GM12878 (cell line): ENCODE data around the gene TOPBP1. TPM values are rescaled to one million over a fixed set of nuclear protein-coding genes. Genes with fewer than 3 reads are reported as not detected.

Experiments
- CBX3 ChIP-seq: fragments of 200-600 bp; sonication (generic); IDR thresholded peaks from 2 replicates; pipeline ENCODE4 v1.6.1; 2016; ENCODE audit warnings: low read depth, borderline replicate concordance
- CHD1 ChIP-seq: IDR thresholded peaks from 2 replicates; pipeline ENCODE4 v1.6.1; 2012; ENCODE audit warnings: low read depth, low read length, improper control_type of control experiment
- IRF4 ChIP-seq: IDR thresholded peaks from 2 replicates; pipeline ENCODE4 v1.6.1; 2011; ENCODE audit warnings: low read depth, low read length
- NKRF ChIP-seq: fragments of 450-650 bp; conservative IDR thresholded peaks from 2 replicates; pipeline ENCODE4 v1.6.1; 2017; ENCODE audit warnings: mild to moderate bottlenecking, moderate library complexity
- POLR2AphosphoS5 ChIP-seq: IDR thresholded peaks from 2 replicates; pipeline ENCODE4 v1.6.1; 2011; ENCODE audit warnings: mild to moderate bottlenecking, low read length, inconsistent platforms
- RFX5 ChIP-seq: IDR thresholded peaks from 2 replicates; pipeline ENCODE4 v1.6.1; 2011; ENCODE audit warnings: low read depth, low read length, improper control_type of control experiment
- SRF ChIP-seq, 2 experiments: IDR thresholded peaks; 2 replicates each; pipeline ENCODE4 v1.6.1; 2011; ENCODE audit warnings: low read depth in 2 of 2, low read length in 2 of 2, mild to moderate bottlenecking in 1 of 2, moderate library complexity in 1 of 2
- TCF3 ChIP-seq: IDR thresholded peaks from 2 replicates; pipeline ENCODE4 v1.6.1; 2012; ENCODE audit warnings: low read depth, mild to moderate bottlenecking, low read length, borderline replicate concordance; ENCODE audit not compliant: insufficient read depth
- WRNIP1 ChIP-seq: IDR thresholded peaks from 2 replicates; pipeline ENCODE4 v1.6.1; 2011; ENCODE audit warnings: low read depth, low read length, improper control_type of control experiment, borderline replicate concordance
- ZBED1 ChIP-seq: IDR thresholded peaks from 2 replicates; pipeline ENCODE4 v1.6.1; 2016; ENCODE audit warnings: borderline replicate concordance
- ZNF687 ChIP-seq: fragments of 450-650 bp; IDR thresholded peaks from 2 replicates; pipeline ENCODE4 v1.6.1; 2017; ENCODE audit warnings: mild to moderate bottlenecking, moderate library complexity
- polyA plus RNA-seq, 11 experiments: library from polyadenylated mRNA; depleted of rRNA in 4 of 11; unstranded in 6 of 11; stranded (reverse) in 5 of 11; fragments of >200 nt; fragmentation: Nextera tagmentation in 4 of 11; fragmentation: Illumina TruSeq in 1 of 11; extraction: Ambion mirVana in 4 of 11; extraction: Trizol in 1 of 11; gene quantifications; 1 replicate in 1 of 11; 2 replicates in 10 of 11; pipeline versions ENCODE4 v1.2.1 to v1.2.3, GENCODE V29; 2011 to 2016; ENCODE audit warnings: inconsistent platforms in 2 of 11, missing spikeins in 2 of 11, low read depth in 1 of 11
- total RNA-seq, 4 experiments: library from RNA; depleted of rRNA in 3 of 4; stranded (reverse); fragments of >200 nt in 3 of 4; fragmentation: Illumina TruSeq in 1 of 4; extraction: Trizol in 1 of 4; gene quantifications; 2 replicates each; pipeline versions ENCODE4 v1.2.1 to v1.2.3, GENCODE V29; 2013 to 2021
- TF ChIP-seq, protein P1 (sequence below): fragments of 450-650 bp; IDR thresholded peaks from 2 replicates; pipeline ENCODE4 v1.6.1; 2017; ENCODE audit warnings: antibody characterized with exemption, mild to moderate bottlenecking, moderate library complexity
- TF ChIP-seq, protein P2 (sequence below): IDR thresholded peaks from 2 replicates; pipeline ENCODE4 v1.6.1; 2012; ENCODE audit warnings: low read depth, low read length, improper control_type of control experiment
- TF ChIP-seq, protein P3 (sequence below): IDR thresholded peaks from 2 replicates; pipeline ENCODE4 v1.6.1; 2012; ENCODE audit warnings: improper control_type of control experiment, low read depth, low read length; ENCODE audit not compliant: insufficient replicate concordance

The TOPBP1 gene
- total and polyA plus RNA-seq, 10 of the 15 experiments (the other 5 are each of a cell fraction or from before 2014, with no cell fraction given), result 18.3 to 99.3 (median 61.5) TPM

- TF ChIP-seq CBX3 (no peak), CHD1 (peak; percentile 96; the same call in 1 of the 2 replicates), IRF4 (no peak), TCF3 (0 out of 2 replicates have a peak, but pooled peaks have one; percentile 24), WRNIP1 (no peak), NKRF (peak; percentile 72), ZBED1 (no peak), RFX5 (no peak), ZNF687 (peak; percentile 61), SRF (IDR thresholded peaks at IDR 0.05; ENCODE audit: low read depth in 2 of 2, low read length in 2 of 2) (0 out of 4 replicates have a peak, but pooled peaks of 1 of the 2 experiments have one; percentile 13), POLR2AphosphoS5 (no peak; the same call in 1 of the 2 replicates)
- TF ChIP-seq, protein P1, sequence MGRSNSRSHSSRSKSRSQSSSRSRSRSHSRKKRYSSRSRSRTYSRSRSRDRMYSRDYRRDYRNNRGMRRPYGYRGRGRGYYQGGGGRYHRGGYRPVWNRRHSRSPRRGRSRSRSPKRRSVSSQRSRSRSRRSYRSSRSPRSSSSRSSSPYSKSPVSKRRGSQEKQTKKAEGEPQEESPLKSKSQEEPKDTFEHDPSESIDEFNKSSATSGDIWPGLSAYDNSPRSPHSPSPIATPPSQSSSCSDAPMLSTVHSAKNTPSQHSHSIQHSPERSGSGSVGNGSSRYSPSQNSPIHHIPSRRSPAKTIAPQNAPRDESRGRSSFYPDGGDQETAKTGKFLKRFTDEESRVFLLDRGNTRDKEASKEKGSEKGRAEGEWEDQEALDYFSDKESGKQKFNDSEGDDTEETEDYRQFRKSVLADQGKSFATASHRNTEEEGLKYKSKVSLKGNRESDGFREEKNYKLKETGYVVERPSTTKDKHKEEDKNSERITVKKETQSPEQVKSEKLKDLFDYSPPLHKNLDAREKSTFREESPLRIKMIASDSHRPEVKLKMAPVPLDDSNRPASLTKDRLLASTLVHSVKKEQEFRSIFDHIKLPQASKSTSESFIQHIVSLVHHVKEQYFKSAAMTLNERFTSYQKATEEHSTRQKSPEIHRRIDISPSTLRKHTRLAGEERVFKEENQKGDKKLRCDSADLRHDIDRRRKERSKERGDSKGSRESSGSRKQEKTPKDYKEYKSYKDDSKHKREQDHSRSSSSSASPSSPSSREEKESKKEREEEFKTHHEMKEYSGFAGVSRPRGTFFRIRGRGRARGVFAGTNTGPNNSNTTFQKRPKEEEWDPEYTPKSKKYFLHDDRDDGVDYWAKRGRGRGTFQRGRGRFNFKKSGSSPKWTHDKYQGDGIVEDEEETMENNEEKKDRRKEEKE, result peak; percentile 87
- TF ChIP-seq, protein P2, sequence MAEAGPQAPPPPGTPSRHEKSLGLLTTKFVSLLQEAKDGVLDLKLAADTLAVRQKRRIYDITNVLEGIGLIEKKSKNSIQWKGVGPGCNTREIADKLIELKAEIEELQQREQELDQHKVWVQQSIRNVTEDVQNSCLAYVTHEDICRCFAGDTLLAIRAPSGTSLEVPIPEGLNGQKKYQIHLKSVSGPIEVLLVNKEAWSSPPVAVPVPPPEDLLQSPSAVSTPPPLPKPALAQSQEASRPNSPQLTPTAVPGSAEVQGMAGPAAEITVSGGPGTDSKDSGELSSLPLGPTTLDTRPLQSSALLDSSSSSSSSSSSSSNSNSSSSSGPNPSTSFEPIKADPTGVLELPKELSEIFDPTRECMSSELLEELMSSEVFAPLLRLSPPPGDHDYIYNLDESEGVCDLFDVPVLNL, result no peak
- TF ChIP-seq, protein P3, sequence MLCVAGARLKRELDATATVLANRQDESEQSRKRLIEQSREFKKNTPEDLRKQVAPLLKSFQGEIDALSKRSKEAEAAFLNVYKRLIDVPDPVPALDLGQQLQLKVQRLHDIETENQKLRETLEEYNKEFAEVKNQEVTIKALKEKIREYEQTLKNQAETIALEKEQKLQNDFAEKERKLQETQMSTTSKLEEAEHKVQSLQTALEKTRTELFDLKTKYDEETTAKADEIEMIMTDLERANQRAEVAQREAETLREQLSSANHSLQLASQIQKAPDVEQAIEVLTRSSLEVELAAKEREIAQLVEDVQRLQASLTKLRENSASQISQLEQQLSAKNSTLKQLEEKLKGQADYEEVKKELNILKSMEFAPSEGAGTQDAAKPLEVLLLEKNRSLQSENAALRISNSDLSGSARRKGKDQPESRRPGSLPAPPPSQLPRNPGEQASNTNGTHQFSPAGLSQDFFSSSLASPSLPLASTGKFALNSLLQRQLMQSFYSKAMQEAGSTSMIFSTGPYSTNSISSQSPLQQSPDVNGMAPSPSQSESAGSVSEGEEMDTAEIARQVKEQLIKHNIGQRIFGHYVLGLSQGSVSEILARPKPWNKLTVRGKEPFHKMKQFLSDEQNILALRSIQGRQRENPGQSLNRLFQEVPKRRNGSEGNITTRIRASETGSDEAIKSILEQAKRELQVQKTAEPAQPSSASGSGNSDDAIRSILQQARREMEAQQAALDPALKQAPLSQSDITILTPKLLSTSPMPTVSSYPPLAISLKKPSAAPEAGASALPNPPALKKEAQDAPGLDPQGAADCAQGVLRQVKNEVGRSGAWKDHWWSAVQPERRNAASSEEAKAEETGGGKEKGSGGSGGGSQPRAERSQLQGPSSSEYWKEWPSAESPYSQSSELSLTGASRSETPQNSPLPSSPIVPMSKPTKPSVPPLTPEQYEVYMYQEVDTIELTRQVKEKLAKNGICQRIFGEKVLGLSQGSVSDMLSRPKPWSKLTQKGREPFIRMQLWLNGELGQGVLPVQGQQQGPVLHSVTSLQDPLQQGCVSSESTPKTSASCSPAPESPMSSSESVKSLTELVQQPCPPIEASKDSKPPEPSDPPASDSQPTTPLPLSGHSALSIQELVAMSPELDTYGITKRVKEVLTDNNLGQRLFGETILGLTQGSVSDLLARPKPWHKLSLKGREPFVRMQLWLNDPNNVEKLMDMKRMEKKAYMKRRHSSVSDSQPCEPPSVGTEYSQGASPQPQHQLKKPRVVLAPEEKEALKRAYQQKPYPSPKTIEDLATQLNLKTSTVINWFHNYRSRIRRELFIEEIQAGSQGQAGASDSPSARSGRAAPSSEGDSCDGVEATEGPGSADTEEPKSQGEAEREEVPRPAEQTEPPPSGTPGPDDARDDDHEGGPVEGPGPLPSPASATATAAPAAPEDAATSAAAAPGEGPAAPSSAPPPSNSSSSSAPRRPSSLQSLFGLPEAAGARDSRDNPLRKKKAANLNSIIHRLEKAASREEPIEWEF, result no peak
These were observed 88.0 kb downstream of the TOPBP1 start, which contains the start of gene CDV3 (continued) for GRCh38 chr3:133573629-133574194.
